ENCODE data around the gene USP24. TPM values are rescaled to one million over a fixed set of nuclear protein-coding genes. Genes with fewer than 3 reads are reported as not detected.

USP24 gene
- total RNA-seq, 1 experiment from 2014 or later = 54.6 TPM

- Histone ChIP-seq H3K4me3 (ENCODE audit: low read depth, low read length, poor library complexity, severe bottlenecking) (no peak overlapping the region), H3K4me1 (ENCODE audit: insufficient read depth, low read length, poor library complexity, severe bottlenecking) (peaks cover 52% of the 10 kb centered on the region), H3K27me3 (replicated peaks; ENCODE audit: insufficient read depth, low read depth, low read length, poor library complexity) (no peaks in the 10 kb centered on the region), H3K9me3 (ENCODE audit: low read depth, low read length, poor library complexity, severe bottlenecking) (no peaks in the 10 kb centered on the region), H3K27ac (ENCODE audit: low read depth, low read length, poor library complexity, severe bottlenecking) (no peak overlapping the region), H3K36me3 (ENCODE audit: insufficient read depth, low read length, poor library complexity, severe bottlenecking) (no peaks in the 10 kb centered on the region)
- DNase-seq (ENCODE audit: low spot score) = peak; percentile 30
- BruUV-seq (replicated peaks) = no TSS peak
- intact Hi-C loops (cut with micrococcal nuclease; ENCODE audit: unreplicated experiment) = no loop called here
- ChIA-PET POLR2A (ENCODE audit: low non-redundant PET) (no interaction called here), CTCF (no interaction called here)
- TF ChIP-seq, protein P1, sequence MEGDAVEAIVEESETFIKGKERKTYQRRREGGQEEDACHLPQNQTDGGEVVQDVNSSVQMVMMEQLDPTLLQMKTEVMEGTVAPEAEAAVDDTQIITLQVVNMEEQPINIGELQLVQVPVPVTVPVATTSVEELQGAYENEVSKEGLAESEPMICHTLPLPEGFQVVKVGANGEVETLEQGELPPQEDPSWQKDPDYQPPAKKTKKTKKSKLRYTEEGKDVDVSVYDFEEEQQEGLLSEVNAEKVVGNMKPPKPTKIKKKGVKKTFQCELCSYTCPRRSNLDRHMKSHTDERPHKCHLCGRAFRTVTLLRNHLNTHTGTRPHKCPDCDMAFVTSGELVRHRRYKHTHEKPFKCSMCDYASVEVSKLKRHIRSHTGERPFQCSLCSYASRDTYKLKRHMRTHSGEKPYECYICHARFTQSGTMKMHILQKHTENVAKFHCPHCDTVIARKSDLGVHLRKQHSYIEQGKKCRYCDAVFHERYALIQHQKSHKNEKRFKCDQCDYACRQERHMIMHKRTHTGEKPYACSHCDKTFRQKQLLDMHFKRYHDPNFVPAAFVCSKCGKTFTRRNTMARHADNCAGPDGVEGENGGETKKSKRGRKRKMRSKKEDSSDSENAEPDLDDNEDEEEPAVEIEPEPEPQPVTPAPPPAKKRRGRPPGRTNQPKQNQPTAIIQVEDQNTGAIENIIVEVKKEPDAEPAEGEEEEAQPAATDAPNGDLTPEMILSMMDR (conservative IDR thresholded peaks at IDR 0.05; ENCODE audit: low read depth, low read length) = no peak
- no peak for TF ChIP-seq EZH2 (IDR thresholded peaks at IDR 0.05; ENCODE audit: borderline replicate concordance, low read depth, low read length, poor library complexity, severe bottlenecking)
Measured at GRCh38 chr1:55209247-55209646, 5.9 kb downstream of the USP24 start.

GRCh38 chr1:55206210-55206609, 9.0 kb downstream of the USP24 start:
- no peak for DNase-seq (ENCODE audit: low spot score)
- intact Hi-C loops (cut with micrococcal nuclease; ENCODE audit: unreplicated experiment) = no loop called here
- TF ChIP-seq, protein P1 (conservative IDR thresholded peaks at IDR 0.05; ENCODE audit: low read depth, low read length) = no peak
- no peak for TF ChIP-seq EZH2 (IDR thresholded peaks at IDR 0.05; ENCODE audit: borderline replicate concordance, low read depth, low read length, poor library complexity, severe bottlenecking)
- POLR2A ChIA-PET (ENCODE audit: low non-redundant PET) = no interaction called here
- no peaks in the 10 kb centered on the region for H3K9me3 ChIP-seq (ENCODE audit: low read depth, low read length, poor library complexity, severe bottlenecking)
- no peaks in the 10 kb centered on the region for H3K27me3 ChIP-seq (replicated peaks; ENCODE audit: insufficient read depth, low read depth, low read length, poor library complexity)
- no TSS peak for BruUV-seq (replicated peaks)
- no peak overlapping the region for H3K27ac ChIP-seq (ENCODE audit: low read depth, low read length, poor library complexity, severe bottlenecking)
- CTCF ChIA-PET = no interaction called here
- H3K4me1 ChIP-seq (ENCODE audit: insufficient read depth, low read length, poor library complexity, severe bottlenecking) = peaks cover 40% of the 10 kb centered on the region
- no peaks in the 10 kb centered on the region for H3K36me3 ChIP-seq (ENCODE audit: insufficient read depth, low read length, poor library complexity, severe bottlenecking)
- H3K4me3 ChIP-seq (ENCODE audit: low read depth, low read length, poor library complexity, severe bottlenecking) = no peak overlapping the region

GRCh38 chr1:55204997-55205396, 10.2 kb downstream of the USP24 start:
- H3K4me1 ChIP-seq (ENCODE audit: insufficient read depth, low read length, poor library complexity, severe bottlenecking) = peaks cover 30% of the 10 kb centered on the region
- no TSS peak for BruUV-seq (replicated peaks)
- ChIA-PET POLR2A (ENCODE audit: low non-redundant PET) (interaction anchor here (0.6 to 0.7 kb wide), 2 partner anchors 15 to 224 kb away, joined by 3 to 9 read pairs; no protein-coding TSS in a partner anchor), CTCF (no interaction called here)
- H3K27ac ChIP-seq (ENCODE audit: low read depth, low read length, poor library complexity, severe bottlenecking) = no peak overlapping the region
- TF ChIP-seq, protein P1 (conservative IDR thresholded peaks at IDR 0.05; ENCODE audit: low read depth, low read length) = no peak
- TF ChIP-seq EZH2 (IDR thresholded peaks at IDR 0.05; ENCODE audit: borderline replicate concordance, low read depth, low read length, poor library complexity, severe bottlenecking) = no peak
- H3K9me3 ChIP-seq (ENCODE audit: low read depth, low read length, poor library complexity, severe bottlenecking) = no peaks in the 10 kb centered on the region
- DNase-seq (ENCODE audit: low spot score) = no peak
- no peaks in the 10 kb centered on the region for H3K36me3 ChIP-seq (ENCODE audit: insufficient read depth, low read length, poor library complexity, severe bottlenecking)
- intact Hi-C loops (cut with micrococcal nuclease; ENCODE audit: unreplicated experiment) = no loop called here
- no peak overlapping the region for H3K4me3 ChIP-seq (ENCODE audit: low read depth, low read length, poor library complexity, severe bottlenecking)
- H3K27me3 ChIP-seq (replicated peaks; ENCODE audit: insufficient read depth, low read depth, low read length, poor library complexity) = no peaks in the 10 kb centered on the region
